T-helper 9 cell (primary cell): ENCODE data around the gene ELOVL3.
"Not testable (repeated sequence)": the region's sequence is repeated elsewhere in the genome, so short reads cannot be mapped to it uniquely, and the experiment has no call there.

Experiments used
- DNase-seq: peaks from one replicate; pipeline ENCODE4 v3.0.0-alpha.2; 2020

Gene ELOVL3

GRCh38 chr10:102227050-102227449, 951 bp downstream of the ELOVL3 start:
- no peak for DNase-seq

- peak; percentile 84 for DNase-seq
Observed at GRCh38 chr10:102229810-102230263, 3.7 kb downstream of the ELOVL3 start.

- DNase-seq = peak; percentile 12
Observed at GRCh38 chr10:102230264-102230860, 4.3 kb downstream of the ELOVL3 start.

DNA sequence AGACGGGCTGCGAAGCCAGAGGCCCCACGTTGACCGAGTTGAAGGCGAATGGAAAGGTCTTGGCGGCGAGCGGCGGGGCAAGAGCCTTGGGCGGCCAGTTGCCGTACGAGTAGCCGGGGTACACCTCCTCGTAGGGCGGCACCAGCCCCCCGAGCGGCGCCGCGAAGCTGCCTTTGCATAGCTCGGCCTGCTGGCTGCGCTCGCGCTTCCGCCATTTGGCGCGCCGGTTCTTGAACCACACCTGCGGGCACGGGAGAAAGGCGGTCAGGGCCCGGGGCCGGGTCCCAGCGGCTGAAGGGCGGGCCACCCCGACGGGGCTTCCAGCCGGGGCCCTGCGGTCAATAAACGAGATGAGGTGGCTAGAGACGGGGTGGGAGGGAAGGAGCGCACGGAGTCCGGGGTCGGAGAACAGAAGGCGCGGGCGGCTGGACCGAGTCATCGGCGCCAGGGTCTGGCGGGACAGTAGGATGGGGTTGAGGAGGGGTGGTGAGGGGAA, 4.8 kb downstream of the ELOVL3 start:
- peak; percentile 44 for DNase-seq

DNA sequence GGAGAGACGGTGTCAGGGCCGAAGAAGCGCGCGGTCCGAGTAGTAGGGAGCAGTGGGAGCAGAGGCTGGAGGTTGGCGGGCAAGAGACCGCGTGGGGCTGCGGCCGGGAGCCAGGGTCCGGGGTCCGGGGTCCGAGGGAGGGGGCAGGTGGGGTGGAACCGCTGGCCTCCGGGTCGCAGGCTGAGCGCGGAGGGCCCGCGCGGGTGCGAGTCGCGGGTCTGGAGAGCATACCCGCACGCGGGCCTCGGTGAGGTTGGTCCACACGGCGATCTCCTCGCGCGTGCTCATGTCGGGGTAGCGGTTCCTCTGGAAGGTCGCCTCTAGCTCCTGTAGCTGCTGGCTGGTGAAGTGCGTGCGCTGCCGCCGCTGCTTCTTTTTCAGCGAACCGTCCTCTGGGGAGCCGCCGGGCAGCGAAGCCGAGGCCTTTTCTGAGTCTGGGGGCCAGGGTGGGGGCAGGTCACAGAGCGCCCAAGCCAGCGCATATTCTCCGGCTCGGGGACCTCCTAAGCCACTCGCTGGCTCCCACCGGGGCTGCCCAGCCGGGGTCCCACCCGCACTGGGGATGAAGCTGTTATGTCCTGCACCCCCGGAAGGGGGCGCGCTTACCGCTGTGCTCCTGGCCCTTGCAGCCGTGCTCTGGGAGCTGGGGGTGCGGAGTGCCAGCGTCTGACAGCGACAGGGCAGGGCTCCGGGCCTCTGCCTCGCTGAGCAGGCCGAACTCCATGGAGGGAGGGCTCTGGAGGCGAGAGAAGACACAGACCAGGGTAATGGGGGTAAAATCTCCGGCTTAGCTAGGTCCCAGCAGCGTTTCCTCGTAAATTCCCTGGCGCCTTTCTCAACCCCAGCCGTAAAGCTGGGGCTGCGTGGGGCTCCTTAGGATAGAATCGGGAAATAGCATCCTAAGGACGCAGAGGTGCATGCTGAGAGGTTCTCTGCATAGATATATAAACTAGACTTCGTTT, 5.5 kb downstream of the ELOVL3 start:
- DNase-seq = peak; percentile 66

- DNase-seq = no peak
Observed at GRCh38 chr10:102233997-102234396, 7.9 kb downstream of the ELOVL3 start.

GRCh38 chr10:102234888-102235597, 8.9 kb downstream of the ELOVL3 start:
- DNase-seq = no peak

GRCh38 chr10:102235598-102235920, 9.5 kb downstream of the ELOVL3 start:
- no peak for DNase-seq

DNA sequence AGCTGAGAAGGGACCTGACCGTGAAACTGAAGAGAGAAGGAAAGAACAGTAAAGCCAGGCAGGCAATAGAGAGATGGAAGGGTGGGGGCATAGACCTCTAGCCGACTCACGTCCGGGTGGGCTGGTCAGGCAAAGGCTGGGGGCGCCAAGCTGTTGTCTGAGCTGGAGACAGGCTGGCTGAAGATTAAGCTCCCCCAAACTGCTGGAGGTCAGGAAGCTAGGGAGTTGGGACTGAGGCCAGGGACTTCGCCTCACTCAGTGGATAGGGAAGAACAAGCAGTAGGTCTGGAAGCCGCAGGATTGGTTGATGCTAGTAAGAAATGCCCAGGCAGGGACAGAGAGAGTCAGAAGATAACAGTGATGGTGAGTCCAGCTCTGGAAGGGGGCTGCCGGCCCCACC, 9.9 kb downstream of the ELOVL3 start:
- DNase-seq = no peak

- no peak for DNase-seq
Observed at GRCh38 chr10:102237711-102238252, 11.7 kb downstream of the ELOVL3 start.

DNA sequence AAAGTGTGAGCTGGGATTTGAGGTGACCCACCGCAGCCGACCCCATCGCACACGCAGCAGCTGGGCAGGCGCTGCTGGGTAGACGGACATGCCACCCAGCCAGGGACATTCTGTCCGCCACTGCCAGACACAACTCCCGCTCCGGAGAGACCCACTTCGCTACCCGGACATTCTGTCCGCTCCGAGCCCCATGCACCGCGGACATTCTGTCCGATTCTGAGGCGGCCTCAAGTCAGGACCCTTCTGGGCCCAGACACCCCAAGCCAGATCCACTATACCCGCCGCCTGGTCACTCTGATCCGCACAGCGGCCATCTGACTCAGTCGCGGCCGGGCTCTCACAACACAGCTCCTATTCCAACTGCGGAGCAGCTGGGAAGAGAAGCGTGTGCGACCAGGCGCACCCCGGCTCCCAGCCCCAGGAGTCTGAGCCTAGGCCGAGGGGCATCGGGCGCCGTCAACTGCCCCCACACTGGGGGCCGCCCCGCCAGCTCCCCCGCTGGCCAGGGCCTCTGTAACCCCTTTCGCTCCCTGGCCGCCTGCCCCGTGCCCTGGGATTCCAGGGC, 14.4 kb downstream of the ELOVL3 start:
- no peak for DNase-seq

DNA sequence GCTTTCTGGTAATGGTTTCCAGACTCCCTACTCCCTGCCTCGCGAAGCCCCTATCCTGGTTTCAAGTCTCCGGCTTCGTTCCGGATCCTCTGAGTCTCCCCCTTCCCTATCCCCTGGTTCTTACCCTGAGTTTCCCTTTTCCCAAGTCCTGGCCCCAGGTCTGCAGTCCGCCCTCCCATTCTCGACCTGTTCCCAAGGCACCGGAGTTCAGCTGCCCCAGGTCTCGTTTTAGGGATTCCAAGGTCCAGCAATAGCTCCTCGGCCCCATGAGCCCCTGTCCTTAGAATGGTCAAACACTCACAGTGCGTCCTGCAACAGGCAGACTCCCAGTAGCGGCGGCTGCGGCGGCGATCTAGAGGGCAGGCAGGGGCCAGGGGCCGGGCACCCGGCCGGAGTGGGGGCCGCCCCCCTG, 14.9 kb downstream of the ELOVL3 start:
- no peak for DNase-seq

DNA sequence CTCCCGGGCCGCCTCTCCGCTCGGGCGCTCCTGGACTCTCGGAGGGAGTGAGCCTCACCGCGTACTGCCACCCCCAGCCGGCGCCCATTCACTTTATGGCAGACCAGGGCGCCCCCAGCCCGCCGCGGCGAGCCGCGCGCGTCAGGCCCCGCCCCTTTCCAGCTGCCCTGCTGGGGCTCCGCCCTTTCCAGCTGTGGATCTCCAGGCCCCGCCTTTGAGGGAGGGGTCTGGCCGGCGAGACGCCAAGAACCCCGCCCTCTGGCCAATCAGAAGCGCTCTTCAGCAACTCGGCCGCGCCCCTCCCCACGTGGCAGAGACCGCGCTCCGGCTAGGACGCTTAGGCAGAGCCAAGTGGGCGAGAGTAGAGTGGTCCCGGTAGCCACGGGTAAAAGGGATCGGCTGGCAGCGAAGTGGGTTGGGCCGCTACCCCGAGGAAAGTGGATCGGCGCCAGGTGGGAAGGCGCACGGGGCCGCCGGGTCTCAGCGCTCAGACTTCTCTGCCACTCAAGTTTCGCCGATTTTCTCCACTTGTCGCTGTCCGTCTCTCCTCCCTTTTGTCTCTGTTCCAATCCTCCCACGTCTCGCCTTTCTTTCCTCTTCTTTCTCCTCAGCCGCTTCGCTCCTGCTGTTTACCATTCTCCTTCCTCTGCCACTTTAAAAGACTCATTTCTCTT, 15.5 kb downstream of the ELOVL3 start, which contains the start of gene PITX3:
TSS of gene PITX3 (minus strand) at position 69 of the 674 bp plus-strand sequence. CDS start 9,432 bp downstream, outside the sequence.
- DNase-seq = peak; percentile 85

- DNase-seq = no peak
Observed at GRCh38 chr10:102242118-102242485, 16.0 kb downstream of the ELOVL3 start.

- no peak for DNase-seq
Observed at GRCh38 chr10:102243309-102243708, 17.2 kb downstream of the ELOVL3 start.

DNA sequence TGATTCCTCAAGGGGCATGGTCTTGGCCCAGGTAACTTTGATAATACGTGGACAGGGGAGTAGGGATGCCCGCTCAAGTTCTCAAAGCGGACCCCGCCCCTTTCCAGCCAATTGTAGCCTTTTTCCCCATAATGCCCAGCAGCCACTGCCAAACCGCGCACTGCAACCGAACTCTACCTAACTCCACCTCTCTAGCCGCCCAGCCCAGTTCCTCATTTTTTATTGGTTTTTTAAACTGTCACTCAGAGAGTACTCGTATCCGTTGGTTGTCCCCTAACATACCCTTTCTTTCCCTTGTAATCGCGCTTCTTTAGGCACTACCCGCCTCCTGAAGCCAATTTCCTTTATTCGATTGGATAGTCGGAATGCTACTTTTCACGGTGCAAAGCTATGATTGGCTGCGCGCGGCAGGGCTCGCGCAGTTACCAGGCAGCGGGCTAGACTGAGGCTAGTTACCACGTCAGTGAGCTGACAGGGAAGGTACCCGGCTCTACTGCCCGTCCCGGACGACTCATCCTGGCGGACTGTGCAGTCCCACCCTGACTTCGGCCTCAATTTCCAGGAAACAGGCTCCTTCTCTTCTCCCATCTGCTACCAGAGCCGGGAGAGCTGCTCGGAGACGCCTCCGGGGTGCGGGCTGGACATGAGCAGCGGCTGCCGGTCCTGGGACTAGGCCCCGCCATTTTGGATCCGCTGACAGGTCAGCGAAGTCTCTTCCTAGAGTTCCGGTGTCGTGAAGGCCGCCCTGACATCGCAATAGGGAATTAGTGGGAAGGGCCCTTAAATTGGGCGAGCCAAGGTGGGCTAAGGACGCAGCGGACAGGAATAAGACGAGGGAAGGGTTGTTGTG, 19.2 kb downstream of the ELOVL3 start, which contains the start of gene GBF1:
TSS of gene GBF1 (plus strand) at position 451 of the 850 bp plus-strand sequence. CDS start 13,407 bp downstream, outside the sequence.
- peak; percentile 79 for DNase-seq

GRCh38 chr10:102245932-102246251, 19.8 kb downstream of the ELOVL3 start:
- DNase-seq = no peak

DNA sequence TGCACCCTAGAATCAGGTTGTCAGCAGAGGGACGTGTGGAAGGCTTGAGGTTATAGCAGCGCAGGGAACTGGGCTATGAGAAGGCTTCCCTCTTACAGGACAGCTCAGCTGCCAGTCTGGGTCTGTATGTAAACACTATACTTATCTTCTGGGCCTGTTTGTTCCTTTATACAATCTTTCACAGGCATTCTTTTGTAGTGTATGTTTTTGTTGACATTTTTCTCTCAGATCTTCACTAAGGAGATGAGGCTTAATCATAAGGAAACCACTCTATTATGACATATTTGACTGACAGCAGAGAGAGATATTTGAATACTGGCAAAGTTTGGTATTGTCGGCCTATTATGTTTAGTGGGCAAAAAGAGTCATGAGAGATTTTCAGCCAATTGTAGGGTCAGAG, 20.2 kb downstream of the ELOVL3 start:
- no peak for DNase-seq

GRCh38 chr10:102247734-102248133, 21.6 kb downstream of the ELOVL3 start:
- no peak for DNase-seq

DNA sequence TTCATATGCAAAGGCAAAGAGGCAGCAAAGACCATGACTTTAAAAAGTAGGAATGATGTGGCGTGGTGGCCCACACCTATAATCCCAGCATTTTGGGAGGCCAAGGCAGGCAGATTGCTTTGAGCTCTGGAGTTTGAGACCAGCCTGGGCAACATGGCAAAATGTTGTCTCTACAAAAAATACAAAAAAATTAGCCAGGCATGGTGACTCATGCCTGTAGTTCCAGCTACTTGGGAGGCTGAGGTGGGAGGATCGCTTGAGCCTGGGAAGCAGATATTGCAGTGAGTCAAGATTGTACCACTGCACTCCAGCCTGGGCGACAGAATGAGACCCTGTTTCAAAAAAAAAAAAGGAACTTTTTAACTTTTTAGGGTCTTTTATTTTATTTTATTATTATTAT, 26.4 kb downstream of the ELOVL3 start:
- DNase-seq = not testable (repeated sequence)

GRCh38 chr10:102254426-102254825, 28.3 kb downstream of the ELOVL3 start:
- DNase-seq = no peak
